Endodermal cell (in vitro differentiated cells): ENCODE data around the gene CLDN18. TPM values are rescaled to one million over a fixed set of nuclear protein-coding genes. Genes with fewer than 3 reads are reported as not detected.

Experiments used
- DNase-seq: peaks from one replicate; pipeline ENCODE4 v3.0.0-alpha.2; 2017
- H3K27ac ChIP-seq: 2 replicates; pipeline ENCODE4 v1.5.1; 2013; ENCODE audit warnings: mild to moderate bottlenecking, low read depth, low read length, moderate library complexity
- H3K27me3 ChIP-seq: 2 replicates; pipeline ENCODE4 v1.6.1; 2013; ENCODE audit warnings: mild to moderate bottlenecking, low read length, moderate library complexity; ENCODE audit not compliant: insufficient read depth, control insufficient read depth, poor library complexity, severe bottlenecking
- H3K36me3 ChIP-seq: 2 replicates; pipeline ENCODE4 v1.7.0; 2013; ENCODE audit warnings: mild to moderate bottlenecking, low read length, moderate library complexity; ENCODE audit not compliant: control insufficient read depth, insufficient read depth
- H3K4me1 ChIP-seq: one replicate; pipeline ENCODE4 v1.7.0; 2013; ENCODE audit warnings: low read length; ENCODE audit not compliant: control insufficient read depth, insufficient read depth
- H3K4me3 ChIP-seq: 2 replicates; pipeline ENCODE4 v1.5.1; 2013; ENCODE audit warnings: mild to moderate bottlenecking, low read length, moderate library complexity
- H3K9ac ChIP-seq: 2 replicates; pipeline ENCODE4 v1.6.1; 2013; ENCODE audit warnings: mild to moderate bottlenecking, low read length, moderate library complexity; ENCODE audit not compliant: poor library complexity, severe bottlenecking; ENCODE audit errors: extremely low read depth
- H3K9me3 ChIP-seq: 2 replicates; pipeline ENCODE4 v1.6.1; 2013; ENCODE audit warnings: mild to moderate bottlenecking, low read length, moderate library complexity; ENCODE audit not compliant: control insufficient read depth
- H3K27ac Mint-ChIP-seq: 2 replicates; pipeline ENCODE4 v1.8.0; 2020; ENCODE audit warnings: mixed read lengths
- H3K27me3 Mint-ChIP-seq: 2 replicates; pipeline ENCODE4 v1.8.0; 2021; ENCODE audit warnings: mild to moderate bottlenecking, mixed read lengths; ENCODE audit not compliant: insufficient read depth
- H3K36me3 Mint-ChIP-seq: 2 replicates; pipeline ENCODE4 v1.8.0; 2020; ENCODE audit warnings: low read depth, mixed read lengths
- H3K4me1 Mint-ChIP-seq: 2 replicates; pipeline ENCODE4 v1.8.0; 2020; ENCODE audit warnings: mixed read lengths
- H3K4me3 Mint-ChIP-seq: 2 replicates; pipeline ENCODE4 v1.8.0; 2020; ENCODE audit warnings: mild to moderate bottlenecking, moderate library complexity, mixed read lengths
- H3K9me3 Mint-ChIP-seq: 2 replicates; pipeline ENCODE4 v1.8.0; 2020; ENCODE audit warnings: mild to moderate bottlenecking, mixed read lengths
- CTCF ChIP-seq: fragments of 200-600 bp; sonication (generic); conservative IDR thresholded peaks from 2 replicates; pipeline ENCODE4 v1.5.0; 2021; ENCODE audit warnings: antibody characterized with exemption, mild to moderate bottlenecking
- WGBS, 2 experiments: methylation state at CpG; one replicate each; pipeline versions ENCODE4 v1.1.5 to v1.1.7; 2013; ENCODE audit warnings: missing lambda C conversion rate in 2 of 2, mixed read lengths in 1 of 2; ENCODE audit not compliant: insufficient coverage in 1 of 2, insufficient read length in 1 of 2; 5-methylcytosine and 5-hydroxymethylcytosine counted together
- total RNA-seq, 2 donors: library from RNA; stranded (reverse); fragmentation: NEBNext Ultra II Directional in 1 of 2; extraction: Animal tissue kit (Norgen Biotek cat#: 25700) in 1 of 2; gene quantifications; 2 replicates in 1 of 2; 3 replicates in 1 of 2; pipeline ENCODE4 v1.2.1, GENCODE V29; 2021

Gene CLDN18
- total RNA-seq, 2 donors from 2014 or later = 0.13 to 0.27 TPM

DNA sequence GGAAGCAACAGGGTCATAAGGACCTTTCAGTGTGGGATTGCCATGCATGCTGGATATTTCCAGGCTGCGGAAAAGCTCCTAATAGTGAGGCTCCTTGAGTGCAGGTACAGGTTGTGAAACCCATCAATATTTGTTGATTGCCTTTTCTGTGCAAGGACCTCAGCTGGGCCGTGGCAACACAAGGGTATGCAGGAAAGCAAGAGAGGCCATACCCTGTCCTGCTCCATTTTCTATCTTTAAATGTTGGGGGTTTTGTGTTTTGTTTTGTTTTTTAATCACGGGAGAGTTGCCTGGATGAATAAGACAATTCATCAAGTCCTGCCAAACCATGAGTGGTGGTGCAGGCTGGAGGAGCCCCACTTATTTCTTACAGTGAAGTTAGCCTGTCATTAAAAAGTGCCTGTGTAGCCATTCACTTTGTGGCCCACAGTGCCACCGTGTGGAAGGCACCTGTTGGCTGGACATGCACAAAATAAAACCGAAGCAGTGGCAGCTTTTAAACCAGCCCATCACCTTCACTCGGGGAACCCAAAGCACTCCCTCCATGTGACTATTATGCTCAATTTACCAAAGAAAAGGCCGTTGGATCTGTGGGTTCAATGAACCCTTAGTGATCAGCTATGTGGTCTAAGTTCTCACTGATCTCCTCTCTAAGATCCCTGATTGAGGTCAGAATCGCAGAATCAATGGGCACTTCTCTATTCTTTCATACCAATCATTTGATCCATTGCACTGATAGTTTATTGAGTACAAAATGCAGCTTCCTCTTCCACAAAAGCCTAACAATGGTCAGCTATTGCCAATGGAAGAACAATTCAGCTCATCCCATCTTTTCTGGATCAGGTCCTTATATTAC, 42.2 kb downstream of the CLDN18 start:
- DNase-seq = peak; percentile 88
- TF ChIP-seq CTCF = peak; percentile 88
- Mint-ChIP-seq H3K4me3 (no peak overlapping the region), H3K9me3 (no peaks in the 10 kb centered on the region), H3K4me1 (peaks cover 18% of the 10 kb centered on the region), H3K36me3 (peaks cover 2% of the 10 kb centered on the region), H3K27me3 (no peaks in the 10 kb centered on the region), H3K27ac (no peak overlapping the region)
- Histone ChIP-seq H3K9ac (no peak overlapping the region), H3K27me3 (no peaks in the 10 kb centered on the region), H3K9me3 (no peaks in the 10 kb centered on the region), H3K4me3 (no peak overlapping the region), H3K36me3 (peaks cover 42% of the 10 kb centered on the region), H3K4me1 (peaks cover 12% of the 10 kb centered on the region), H3K27ac (no peak overlapping the region)
- 50 to 61% methylated on average over 4 to 8 of the region's 8 CpGs for WGBS, 2 experiments

GRCh38 chr3:138054057-138054456, 44.1 kb downstream of the CLDN18 start:
- no peak for TF ChIP-seq CTCF
- Mint-ChIP-seq H3K27me3 (no peaks in the 10 kb centered on the region), H3K36me3 (no peaks in the 10 kb centered on the region), H3K4me3 (no peak overlapping the region), H3K27ac (no peak overlapping the region), H3K4me1 (peaks cover 7% of the 10 kb centered on the region), H3K9me3 (no peaks in the 10 kb centered on the region)
- H3K9me3 ChIP-seq = no peaks in the 10 kb centered on the region
- 96% methylated on average over 1 of the region's 1 CpG; no CpG with 5 or more reads in 1 of the 2 experiments for WGBS, 2 experiments
- H3K4me1 ChIP-seq = peaks cover 1% of the 10 kb centered on the region
- peaks cover 38% of the 10 kb centered on the region for H3K36me3 ChIP-seq
- no peak for DNase-seq
- no peak overlapping the region for H3K9ac ChIP-seq
- no peak overlapping the region for H3K4me3 ChIP-seq
- H3K27ac ChIP-seq = no peak overlapping the region
- H3K27me3 ChIP-seq = no peaks in the 10 kb centered on the region

DNA sequence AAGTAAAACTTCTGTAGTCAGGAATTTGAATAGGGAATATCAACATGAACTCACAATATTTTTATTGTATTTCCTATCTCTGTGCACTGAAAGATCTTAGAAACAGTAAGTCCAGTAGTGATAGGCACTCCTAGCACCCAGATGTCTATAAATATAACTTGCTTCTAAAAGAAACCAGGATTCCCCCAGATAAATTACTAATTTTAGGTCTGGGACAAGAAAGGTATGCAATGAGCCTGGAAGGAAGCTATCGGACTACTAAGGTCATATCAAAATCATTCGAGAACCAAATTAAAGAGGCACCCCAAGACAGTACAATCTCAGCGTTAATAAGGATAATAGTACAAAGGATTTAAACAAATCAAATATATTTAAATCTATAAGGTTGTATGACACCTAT, 47.4 kb downstream of the CLDN18 start:
- Histone ChIP-seq H3K27me3 (no peaks in the 10 kb centered on the region), H3K9me3 (no peaks in the 10 kb centered on the region), H3K27ac (no peak overlapping the region), H3K4me1 (no peaks in the 10 kb centered on the region), H3K4me3 (no peak overlapping the region), H3K9ac (no peak overlapping the region), H3K36me3 (peaks cover 51% of the 10 kb centered on the region)
- Mint-ChIP-seq H3K27me3 (no peaks in the 10 kb centered on the region), H3K4me1 (no peaks in the 10 kb centered on the region), H3K27ac (no peak overlapping the region), H3K9me3 (no peaks in the 10 kb centered on the region), H3K36me3 (peaks cover 11% of the 10 kb centered on the region), H3K4me3 (no peak overlapping the region)
- DNase-seq = no peak
- WGBS, 2 experiments = 98% methylated on average over 2 of the region's 3 CpGs; no CpG with 5 or more reads in 1 of the 2 experiments
- no peak for TF ChIP-seq CTCF
